Karpas-422 (cell line): Measurements from ENCODE around the gene CD274. TPM values are rescaled to one million over a fixed set of nuclear protein-coding genes. Genes with fewer than 3 reads are reported as not detected.
"Not testable (repeated sequence)": the region's sequence is repeated elsewhere in the genome, so short reads cannot be mapped to it uniquely, and the experiment has no call there.

Experiments used
- DNase-seq: peaks from one replicate; pipeline ENCODE4 v3.0.0-alpha.2; 2015
- H2AFZ ChIP-seq: fragments of 200-600 bp; sonication (generic); 2 replicates; pipeline ENCODE4 v1.6.1; 2014; ENCODE audit warnings: antibody characterized with exemption, low read length, mixed read lengths
- H3K27ac ChIP-seq: fragments of 200-600 bp; sonication (generic); 2 replicates; pipeline ENCODE4 v1.5.1; 2014; ENCODE audit warnings: mild to moderate bottlenecking, low read length, moderate library complexity
- H3K27me3 ChIP-seq: fragments of 200-600 bp; sonication (generic); 2 replicates; pipeline ENCODE4 v1.6.1; 2014; ENCODE audit warnings: low read length, mixed read lengths
- H3K36me3 ChIP-seq: fragments of 200-600 bp; sonication (generic); 2 replicates; pipeline ENCODE4 v1.6.1; 2014; ENCODE audit warnings: low read length, mixed read lengths; ENCODE audit not compliant: insufficient read depth
- H3K4me1 ChIP-seq: fragments of 200-600 bp; sonication (generic); 2 replicates; pipeline ENCODE4 v1.6.1; 2014; ENCODE audit warnings: mild to moderate bottlenecking, low read length, mixed read lengths
- H3K4me2 ChIP-seq: fragments of 200-600 bp; sonication (generic); 2 replicates; pipeline ENCODE4 v1.6.1; 2014; ENCODE audit warnings: low read length, low read depth, mild to moderate bottlenecking; ENCODE audit not compliant: poor library complexity, severe bottlenecking
- H3K4me3 ChIP-seq: fragments of 200-600 bp; sonication (generic); 2 replicates; pipeline ENCODE4 v1.5.1; 2014; ENCODE audit warnings: mild to moderate bottlenecking, antibody characterized with exemption, low read length, mixed read lengths
- H3K79me2 ChIP-seq: fragments of 200-600 bp; sonication (generic); 2 replicates; pipeline ENCODE4 v1.6.1; 2014; ENCODE audit warnings: mild to moderate bottlenecking, low read length, mixed read lengths
- H3K9ac ChIP-seq: fragments of 200-600 bp; sonication (generic); 2 replicates; pipeline ENCODE4 v1.6.0; 2014; ENCODE audit warnings: low read length
- H3K9me2 ChIP-seq: fragments of 200-600 bp; sonication (generic), shearing (Covaris generic); replicated peaks from 2 replicates; pipeline ENCODE4 v1.6.0; 2014; ENCODE audit warnings: mild to moderate bottlenecking, low read length, moderate library complexity; ENCODE audit not compliant: insufficient read depth
- H3K9me3 ChIP-seq: fragments of 300-700, 200-600 bp; sonication (generic); 2 replicates; pipeline ENCODE4 v1.6.1; 2014; ENCODE audit warnings: low read length, mixed read lengths
- H4K20me1 ChIP-seq: fragments of 200-600 bp; sonication (generic); 2 replicates; pipeline ENCODE4 v1.6.1; 2014; ENCODE audit warnings: mild to moderate bottlenecking, antibody characterized with exemption, low read length, low read depth; ENCODE audit not compliant: insufficient read depth
- total RNA-seq: library from RNA; depleted of rRNA; stranded (reverse); fragments of >200 nt; shearing (Covaris generic); gene quantifications from 2 replicates; pipeline ENCODE4 v1.2.3, GENCODE V29; 2014; ENCODE audit warnings: low replicate concordance

CD274 gene
- total RNA-seq, 1 experiment from 2014 or later: 0.11 TPM

DNA sequence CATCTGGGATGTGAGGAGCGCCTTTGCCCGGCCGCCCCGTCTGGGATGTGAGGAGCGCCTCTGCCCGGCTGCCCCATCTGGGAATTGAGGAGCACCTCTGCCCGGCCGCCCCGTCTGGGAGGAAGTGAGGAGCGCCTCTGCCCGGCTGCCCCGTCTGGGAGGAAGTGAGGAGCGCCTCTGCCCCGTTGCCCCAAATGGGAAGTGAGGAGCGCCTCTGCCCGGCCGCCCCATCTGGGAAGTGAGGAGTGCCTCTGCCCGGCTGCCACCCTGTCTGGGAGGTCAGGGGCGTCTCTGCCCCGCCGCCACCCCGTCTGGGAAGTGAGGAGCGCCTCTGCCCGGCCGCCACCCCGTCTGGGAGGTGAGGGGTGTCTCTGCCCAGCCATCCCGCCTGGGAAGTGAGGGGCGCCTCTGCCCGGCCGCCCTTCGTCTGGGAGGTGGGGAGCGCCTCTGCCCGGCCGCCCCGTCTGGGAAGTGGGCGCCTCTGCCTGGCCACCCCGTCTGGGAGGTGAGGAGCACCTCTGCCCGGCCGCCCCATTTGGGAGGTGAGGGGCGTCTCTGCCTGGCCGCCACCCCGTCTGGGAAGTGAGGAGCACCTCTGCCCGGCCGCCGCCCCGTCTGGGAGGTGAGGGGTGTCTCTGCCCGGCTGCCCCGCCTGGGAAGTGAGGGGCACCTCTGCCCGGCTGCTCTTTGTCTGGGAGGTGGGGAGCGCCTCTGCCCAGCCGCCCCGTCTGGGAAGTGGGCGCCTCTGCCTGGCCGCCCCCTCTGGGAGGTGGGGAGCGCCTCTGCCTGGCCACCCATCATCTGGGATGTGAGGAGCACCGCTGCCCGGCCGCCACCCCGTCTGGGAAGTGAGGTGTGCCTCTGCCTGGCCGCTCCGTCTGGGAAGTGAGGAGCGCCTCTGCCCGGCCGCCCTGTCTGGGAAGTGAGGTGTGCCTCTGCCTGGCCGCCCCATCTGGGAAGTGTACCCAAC is 16.2 kb upstream of the CD274 start:
- peaks cover 19% of the 10 kb centered on the region for H3K4me1 ChIP-seq
- not testable (repeated sequence) for H3K4me3 ChIP-seq, H3K9me3 ChIP-seq

GRCh38 chr9:5435912-5436311 is 14.4 kb upstream of the CD274 start:
- Histone ChIP-seq H4K20me1 (no peaks in the 10 kb centered on the region), H2AFZ (no peak overlapping the region), H3K9ac (no peak overlapping the region), H3K79me2 (peaks cover 15% of the 10 kb centered on the region), H3K27ac (no peak overlapping the region), H3K27me3 (no peaks in the 10 kb centered on the region), H3K4me2 (no peak overlapping the region), H3K4me3 (no peak overlapping the region), H3K36me3 (peaks cover 14% of the 10 kb centered on the region), H3K4me1 (peaks cover 19% of the 10 kb centered on the region), H3K9me3 (no peaks in the 10 kb centered on the region; the same call in 1 of the 2 replicates), H3K9me2 (no peaks in the 10 kb centered on the region)
- DNase-seq: no peak

More for the DNA sequence above, 16.2 kb upstream of the CD274 start:
- H3K9me2 ChIP-seq, H3K4me2 ChIP-seq, H4K20me1 ChIP-seq, H3K9ac ChIP-seq, H3K27ac ChIP-seq, H3K27me3 ChIP-seq, H2AFZ ChIP-seq, DNase-seq: not testable (repeated sequence)
- H3K36me3 ChIP-seq: peaks cover 14% of the 10 kb centered on the region
- H3K79me2 ChIP-seq: peaks cover 15% of the 10 kb centered on the region

DNA sequence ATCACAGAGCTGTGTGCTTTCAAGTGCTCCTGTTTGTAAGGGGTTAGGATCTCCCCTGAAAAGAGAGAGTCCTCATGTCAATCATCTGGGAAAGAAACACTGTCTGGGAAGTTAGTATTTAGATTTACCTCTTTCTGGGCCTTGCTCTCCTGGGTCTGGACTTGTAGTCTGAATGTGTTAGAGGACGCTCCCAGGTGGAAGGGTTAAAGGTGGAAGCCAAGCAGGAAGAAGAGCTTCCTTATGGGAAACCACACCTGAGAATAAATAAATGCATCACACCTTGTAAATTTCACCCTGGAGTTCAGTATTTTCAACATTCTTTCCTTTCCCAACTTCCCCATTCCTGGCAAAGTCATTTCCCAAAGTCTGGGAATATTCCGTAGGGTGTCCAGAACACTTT is 13.9 kb upstream of the CD274 start:
- Histone ChIP-seq H3K4me3 (peak overlapping the region; percentile 89), H3K27ac (peak overlapping the region; percentile 92; the same call in 1 of the 2 replicates), H2AFZ (no peak overlapping the region), H3K4me1 (peaks cover 19% of the 10 kb centered on the region), H3K9me2 (no peaks in the 10 kb centered on the region), H3K9me3 (no peaks in the 10 kb centered on the region; the same call in 1 of the 2 replicates), H4K20me1 (no peaks in the 10 kb centered on the region), H3K79me2 (peaks cover 15% of the 10 kb centered on the region), H3K27me3 (no peaks in the 10 kb centered on the region), H3K9ac (peak overlapping the region; percentile 95), H3K4me2 (peak overlapping the region; percentile 79), H3K36me3 (peaks cover 14% of the 10 kb centered on the region)
- DNase-seq: no peak

DNA sequence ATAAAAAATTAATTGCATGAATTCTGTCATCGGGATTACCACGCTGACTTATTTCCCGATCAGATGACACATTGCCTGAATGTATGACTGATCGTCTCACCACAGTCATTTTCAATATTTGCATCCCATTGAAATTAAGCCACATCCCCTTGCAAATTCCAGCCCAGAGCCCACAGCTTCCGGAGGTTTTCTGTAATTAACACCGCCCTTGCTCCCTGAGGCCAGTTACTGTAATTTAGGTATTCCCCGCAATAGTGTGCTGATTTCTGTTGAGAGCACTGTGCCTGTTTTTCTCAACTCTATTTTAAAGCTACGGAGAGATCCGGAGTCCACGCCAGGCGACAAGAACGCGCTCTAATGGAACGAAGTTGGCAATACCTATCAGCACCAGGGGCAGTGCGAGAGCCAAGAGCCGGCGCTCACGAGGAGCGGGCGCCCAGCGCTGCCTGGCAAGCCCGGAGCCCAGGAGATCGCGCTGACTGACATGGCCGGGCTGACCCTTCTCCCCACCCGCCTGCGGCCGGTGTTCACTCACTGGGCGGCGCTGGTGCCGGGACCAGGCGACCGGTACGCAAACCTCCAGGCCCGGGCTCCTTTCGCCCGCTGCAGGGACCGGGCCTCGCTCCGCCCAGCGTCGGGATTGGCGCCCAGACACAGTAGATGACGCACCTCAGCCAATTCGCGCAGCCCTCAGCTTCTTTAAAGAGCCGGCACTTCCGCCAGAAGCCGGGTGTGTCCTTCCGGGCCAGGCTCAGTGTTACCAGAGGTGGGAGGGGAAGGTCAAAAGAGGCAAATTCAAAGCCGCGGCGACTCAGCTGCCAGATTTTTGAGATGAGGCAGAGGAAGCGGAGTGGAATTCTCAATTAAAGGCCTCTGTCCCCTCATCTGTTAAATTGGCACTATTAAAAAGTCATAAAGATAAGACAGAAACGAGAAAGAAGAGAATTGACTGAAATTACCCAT is 12.8 kb upstream of the CD274 start, which contains the start of gene PLGRKT:
Gene PLGRKT (minus strand): TSS at position 672 of the 963 bp plus-strand sequence. CDS start 5,948 bp downstream, outside the sequence.
- peak within 1 kb of the TSS; percentile 79 for H3K4me2 ChIP-seq
- H3K79me2 ChIP-seq: peaks cover 15% of the 10 kb centered on the region
- DNase-seq: peak; percentile 98
- no peaks in the 10 kb centered on the region for H4K20me1 ChIP-seq
- no peaks in the 10 kb centered on the region; the same call in 1 of the 2 replicates for H3K9me3 ChIP-seq
- no peaks in the 10 kb centered on the region for H3K27me3 ChIP-seq
- H3K9me2 ChIP-seq: no peaks in the 10 kb centered on the region
- H3K9ac ChIP-seq: peak within 1 kb of the TSS; percentile 95
- H3K36me3 ChIP-seq: peaks cover 14% of the 10 kb centered on the region
- H3K27ac ChIP-seq: peak within 1 kb of the TSS; percentile 92
- H3K4me1 ChIP-seq: peaks cover 19% of the 10 kb centered on the region
- peak within 1 kb of the TSS; percentile 89 for H3K4me3 ChIP-seq
- H2AFZ ChIP-seq: peak within 1 kb of the TSS; percentile 70

- Histone ChIP-seq H3K9me2 (no peaks in the 10 kb centered on the region), H3K4me3 (peak overlapping the region; percentile 89), H3K9me3 (no peaks in the 10 kb centered on the region; the same call in 1 of the 2 replicates), H3K4me1 (peaks cover 19% of the 10 kb centered on the region), H3K79me2 (peaks cover 15% of the 10 kb centered on the region), H3K27ac (peak overlapping the region; percentile 92), H3K9ac (peak overlapping the region; percentile 95), H3K4me2 (peak overlapping the region; percentile 79), H2AFZ (peak overlapping the region; percentile 57), H3K27me3 (no peaks in the 10 kb centered on the region), H3K36me3 (peaks cover 14% of the 10 kb centered on the region), H4K20me1 (no peaks in the 10 kb centered on the region)
- peak; percentile 92 for DNase-seq
These were observed 11.8 kb upstream of the CD274 start for GRCh38 chr9:5438301-5439162.

DNA sequence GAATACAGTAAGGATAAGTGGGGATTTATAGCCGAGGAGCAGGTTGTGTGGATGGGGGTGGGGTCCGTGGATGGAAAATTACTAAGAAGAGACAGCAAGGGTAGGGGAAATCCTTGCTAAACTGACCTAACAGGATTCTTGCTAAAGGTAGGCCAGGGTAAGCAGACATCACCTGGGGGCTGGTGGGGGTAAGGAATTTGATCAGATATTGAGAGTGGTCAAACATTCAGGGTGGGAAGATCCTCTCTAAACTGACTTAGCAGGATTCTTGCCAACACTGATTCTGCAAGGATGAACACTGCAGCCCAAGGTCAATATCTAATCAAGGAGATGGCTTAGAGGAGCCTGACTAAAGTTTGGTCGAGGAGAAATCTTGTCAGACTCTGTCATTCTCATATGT is 9.9 kb upstream of the CD274 start:
- Histone ChIP-seq H3K27me3 (no peaks in the 10 kb centered on the region), H3K4me3 (no peak overlapping the region), H2AFZ (no peak overlapping the region), H4K20me1 (no peaks in the 10 kb centered on the region), H3K79me2 (peaks cover 13% of the 10 kb centered on the region), H3K4me1 (peaks cover 19% of the 10 kb centered on the region), H3K27ac (no peak overlapping the region), H3K9ac (no peak overlapping the region), H3K9me2 (no peaks in the 10 kb centered on the region), H3K36me3 (peaks cover 12% of the 10 kb centered on the region), H3K4me2 (no peak overlapping the region), H3K9me3 (no peaks in the 10 kb centered on the region; the same call in 1 of the 2 replicates)
- no peak for DNase-seq

DNA sequence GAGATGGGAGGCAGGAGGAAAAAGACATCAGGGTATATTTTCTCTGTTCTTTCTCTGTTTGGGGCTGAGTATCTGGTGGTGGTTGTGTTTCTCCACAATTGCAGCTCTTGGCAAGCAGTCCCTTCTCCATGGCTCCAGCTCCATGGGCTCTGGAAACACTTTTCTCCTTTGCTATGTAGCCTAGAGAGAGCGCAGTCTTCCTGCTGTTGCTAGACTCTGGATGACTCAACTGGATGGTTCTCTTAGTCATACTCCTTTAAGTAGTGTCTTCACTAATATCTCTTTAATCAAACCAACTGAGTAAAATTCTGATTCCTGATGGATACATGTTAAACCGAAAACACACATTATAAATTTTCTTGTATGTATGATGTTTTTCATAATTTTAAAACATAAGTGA is 9.3 kb upstream of the CD274 start:
- Histone ChIP-seq H3K79me2 (peaks cover 9% of the 10 kb centered on the region), H3K9me3 (no peaks in the 10 kb centered on the region), H3K27me3 (no peaks in the 10 kb centered on the region), H3K9me2 (no peaks in the 10 kb centered on the region), H2AFZ (no peak overlapping the region), H3K4me3 (no peak overlapping the region), H3K27ac (no peak overlapping the region), H3K9ac (no peak overlapping the region), H4K20me1 (no peaks in the 10 kb centered on the region), H3K4me2 (no peak overlapping the region), H3K36me3 (peaks cover 5% of the 10 kb centered on the region), H3K4me1 (peaks cover 19% of the 10 kb centered on the region)
- no peak for DNase-seq
